ENCODE measurements around the gene LRFN3. TPM values are rescaled to one million over a fixed set of nuclear protein-coding genes. Genes with fewer than 3 reads are reported as not detected.
"Not testable (repeated sequence)": the region's sequence is repeated elsewhere in the genome, so short reads cannot be mapped to it uniquely, and the experiment has no call there.

The LRFN3 gene
- total RNA-seq, 3 donors from 2014 or later = 10.5 to 14.0 (median 10.5) TPM

DNA sequence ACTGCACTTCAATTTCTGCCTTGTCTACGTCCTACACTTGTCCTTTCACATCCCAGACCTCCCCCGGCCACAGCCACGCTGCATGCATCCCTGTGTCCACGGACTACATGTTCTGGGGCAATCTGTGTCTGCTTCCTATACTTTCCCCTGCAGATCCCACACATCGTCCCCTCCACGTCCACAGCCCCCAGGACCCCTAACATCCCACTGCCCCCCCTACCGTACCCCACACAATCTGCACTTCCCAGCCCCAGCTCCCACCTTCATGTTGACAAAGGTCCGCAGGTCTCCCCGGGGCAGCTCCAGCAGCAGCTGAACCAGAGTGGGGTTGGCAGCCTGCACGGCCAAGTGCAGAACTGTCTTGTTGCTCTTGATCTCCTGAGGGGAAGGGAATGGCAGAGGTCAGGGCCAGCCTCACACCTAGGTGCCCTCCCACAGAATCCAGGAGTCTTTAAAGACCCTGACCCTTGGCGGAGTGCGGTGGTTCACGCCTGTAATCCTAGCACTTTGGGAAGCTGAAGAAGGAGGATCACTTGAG is 46.0 kb upstream of the LRFN3 start:
- no peak overlapping the region for H3K4me3 ChIP-seq
- no peak for DNase-seq
- H3K9me3 ChIP-seq = no peaks in the 10 kb centered on the region
- H3K4me1 ChIP-seq (ENCODE audit: low read depth) = no peaks in the 10 kb centered on the region
- H3K36me3 ChIP-seq (ENCODE audit: low read depth) = no peaks in the 10 kb centered on the region
- no peak for ATAC-seq
- TF ChIP-seq, protein P1, sequence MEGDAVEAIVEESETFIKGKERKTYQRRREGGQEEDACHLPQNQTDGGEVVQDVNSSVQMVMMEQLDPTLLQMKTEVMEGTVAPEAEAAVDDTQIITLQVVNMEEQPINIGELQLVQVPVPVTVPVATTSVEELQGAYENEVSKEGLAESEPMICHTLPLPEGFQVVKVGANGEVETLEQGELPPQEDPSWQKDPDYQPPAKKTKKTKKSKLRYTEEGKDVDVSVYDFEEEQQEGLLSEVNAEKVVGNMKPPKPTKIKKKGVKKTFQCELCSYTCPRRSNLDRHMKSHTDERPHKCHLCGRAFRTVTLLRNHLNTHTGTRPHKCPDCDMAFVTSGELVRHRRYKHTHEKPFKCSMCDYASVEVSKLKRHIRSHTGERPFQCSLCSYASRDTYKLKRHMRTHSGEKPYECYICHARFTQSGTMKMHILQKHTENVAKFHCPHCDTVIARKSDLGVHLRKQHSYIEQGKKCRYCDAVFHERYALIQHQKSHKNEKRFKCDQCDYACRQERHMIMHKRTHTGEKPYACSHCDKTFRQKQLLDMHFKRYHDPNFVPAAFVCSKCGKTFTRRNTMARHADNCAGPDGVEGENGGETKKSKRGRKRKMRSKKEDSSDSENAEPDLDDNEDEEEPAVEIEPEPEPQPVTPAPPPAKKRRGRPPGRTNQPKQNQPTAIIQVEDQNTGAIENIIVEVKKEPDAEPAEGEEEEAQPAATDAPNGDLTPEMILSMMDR (IDR thresholded peaks at IDR 0.05) = no peak
- intact Hi-C loops (cut with DNase I, micrococcal nuclease) = no loop called here

DNA sequence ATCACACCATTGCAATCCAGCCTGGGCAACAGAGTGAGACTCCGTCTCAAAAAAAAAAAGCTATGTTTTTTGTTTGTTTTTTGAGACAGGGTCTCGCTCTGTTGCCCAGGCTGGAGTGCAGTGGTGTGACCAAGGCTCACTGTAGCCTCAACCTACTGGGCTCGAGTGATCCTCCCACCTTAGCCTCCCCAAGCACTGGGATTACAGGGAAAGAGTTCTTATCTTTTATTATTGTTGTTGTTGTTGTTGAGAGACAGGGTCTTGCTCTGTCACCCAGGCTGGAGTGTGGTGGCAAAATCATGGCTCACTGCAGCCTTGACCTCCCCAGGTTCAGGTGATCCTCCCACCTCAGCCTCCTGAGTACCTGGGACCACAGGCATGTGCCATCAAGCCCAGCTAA is 44.4 kb upstream of the LRFN3 start:
- intact Hi-C loops (cut with DNase I, micrococcal nuclease); H3K4me1 ChIP-seq (ENCODE audit: low read depth); H3K36me3 ChIP-seq (ENCODE audit: low read depth); ATAC-seq; H3K9me3 ChIP-seq; DNase-seq; H3K4me3 ChIP-seq: not testable (repeated sequence)

DNA sequence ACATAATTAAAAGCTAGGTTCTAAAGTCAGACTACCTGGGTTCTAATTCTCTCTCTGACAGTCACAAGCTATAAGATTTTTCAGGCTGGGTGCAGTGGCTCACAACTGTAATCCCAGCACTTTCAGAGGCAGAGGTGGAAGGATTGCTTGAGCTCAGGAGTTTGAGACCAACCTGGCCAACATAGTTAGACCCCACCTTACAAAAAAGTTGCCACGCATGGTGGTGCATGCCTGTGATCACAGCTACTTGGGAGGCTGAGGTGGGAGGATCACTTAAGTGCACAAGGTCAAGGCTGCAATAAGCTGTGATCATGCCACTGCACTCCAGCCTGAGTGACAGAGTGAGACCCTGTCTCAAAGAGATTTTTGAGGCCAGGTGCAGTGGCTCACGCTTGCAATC is 41.8 kb upstream of the LRFN3 start:
- H3K4me3 ChIP-seq = no peak overlapping the region
- TF ChIP-seq, protein P1 (IDR thresholded peaks at IDR 0.05) = no peak
- H3K4me1 ChIP-seq (ENCODE audit: low read depth) = peaks cover 9% of the 10 kb centered on the region
- intact Hi-C loops (cut with DNase I, micrococcal nuclease) = no loop called here
- DNase-seq = no peak
- no peaks in the 10 kb centered on the region for H3K9me3 ChIP-seq
- H3K36me3 ChIP-seq (ENCODE audit: low read depth) = no peaks in the 10 kb centered on the region
- no peak for ATAC-seq

DNA sequence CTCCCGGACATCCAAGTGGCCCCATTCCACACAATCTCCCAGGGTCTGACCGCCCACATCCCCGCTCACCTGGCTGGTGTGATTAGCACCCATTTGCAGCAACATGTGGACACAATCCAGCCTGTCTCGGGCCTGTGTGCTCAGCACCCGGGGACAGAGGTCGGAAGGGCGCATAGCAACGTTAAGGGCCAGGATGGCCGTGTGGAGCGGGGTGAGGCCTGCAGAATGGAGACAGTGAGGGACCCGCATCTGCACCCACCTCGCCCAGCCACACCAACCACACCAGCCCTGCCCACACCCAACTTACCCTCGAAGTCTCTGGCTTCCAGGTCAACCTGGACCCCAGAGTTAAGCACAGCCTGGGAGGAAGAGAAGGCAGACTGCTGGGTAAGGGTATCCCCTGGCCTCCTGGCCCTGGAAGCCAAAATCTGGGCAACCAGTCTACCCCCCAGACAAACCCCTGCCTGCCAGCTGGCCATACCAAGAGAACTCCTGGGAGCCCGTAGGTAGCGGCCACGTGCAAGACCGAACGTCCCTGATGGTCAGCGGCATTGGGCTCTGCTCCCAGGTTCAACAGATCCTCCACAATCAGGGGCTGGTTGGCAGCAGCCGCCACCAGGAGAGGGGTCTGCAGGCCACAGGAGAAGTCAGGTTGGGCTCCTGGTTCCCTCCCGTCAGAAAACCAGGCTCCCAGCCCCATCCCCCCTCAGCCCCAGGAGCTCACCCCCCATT is 40.1 kb upstream of the LRFN3 start:
- Histone ChIP-seq H3K4me1 (ENCODE audit: low read depth) (peaks cover 9% of the 10 kb centered on the region), H3K9me3 (no peaks in the 10 kb centered on the region), H3K4me3 (no peak overlapping the region), H3K36me3 (ENCODE audit: low read depth) (no peaks in the 10 kb centered on the region)
- DNase-seq (no peak), ATAC-seq (no peak)
- intact Hi-C loops (cut with DNase I, micrococcal nuclease) = loop anchor here in 1 of 2 donors (5.0 kb wide), 1 partner anchor 36 kb away; no protein-coding TSS in a partner anchor
- TF ChIP-seq, protein P1 (IDR thresholded peaks at IDR 0.05) = no peak

DNA sequence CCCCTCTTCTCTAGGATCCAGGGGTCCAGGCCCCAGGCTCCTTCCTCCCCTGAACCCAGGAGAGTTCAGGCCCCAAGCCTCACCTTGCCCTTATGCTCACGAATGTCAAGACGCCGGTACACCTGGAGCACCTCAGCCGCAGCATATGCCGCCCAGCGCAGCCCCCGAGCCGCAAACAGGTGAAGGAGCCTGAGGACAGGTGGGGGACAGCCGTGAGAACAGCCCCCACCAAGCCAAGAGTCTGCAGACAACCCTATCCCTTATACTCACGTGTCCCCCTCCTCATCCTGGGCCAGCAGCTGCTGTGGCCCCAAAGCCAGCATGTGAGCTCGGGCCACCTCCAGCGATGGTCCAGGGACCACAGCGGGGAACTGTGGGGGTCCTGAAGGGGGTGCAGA is 39.5 kb upstream of the LRFN3 start:
- Histone ChIP-seq H3K9me3 (no peaks in the 10 kb centered on the region), H3K36me3 (ENCODE audit: low read depth) (no peaks in the 10 kb centered on the region), H3K4me1 (ENCODE audit: low read depth) (peaks cover 9% of the 10 kb centered on the region), H3K4me3 (no peak overlapping the region)
- DNase-seq (no peak), ATAC-seq (no peak)
- intact Hi-C loops (cut with DNase I, micrococcal nuclease) = loop anchor here in 1 of 2 donors (5.0 kb wide), 1 partner anchor 36 kb away; no protein-coding TSS in a partner anchor
- TF ChIP-seq, protein P1 (IDR thresholded peaks at IDR 0.05) = no peak

DNA sequence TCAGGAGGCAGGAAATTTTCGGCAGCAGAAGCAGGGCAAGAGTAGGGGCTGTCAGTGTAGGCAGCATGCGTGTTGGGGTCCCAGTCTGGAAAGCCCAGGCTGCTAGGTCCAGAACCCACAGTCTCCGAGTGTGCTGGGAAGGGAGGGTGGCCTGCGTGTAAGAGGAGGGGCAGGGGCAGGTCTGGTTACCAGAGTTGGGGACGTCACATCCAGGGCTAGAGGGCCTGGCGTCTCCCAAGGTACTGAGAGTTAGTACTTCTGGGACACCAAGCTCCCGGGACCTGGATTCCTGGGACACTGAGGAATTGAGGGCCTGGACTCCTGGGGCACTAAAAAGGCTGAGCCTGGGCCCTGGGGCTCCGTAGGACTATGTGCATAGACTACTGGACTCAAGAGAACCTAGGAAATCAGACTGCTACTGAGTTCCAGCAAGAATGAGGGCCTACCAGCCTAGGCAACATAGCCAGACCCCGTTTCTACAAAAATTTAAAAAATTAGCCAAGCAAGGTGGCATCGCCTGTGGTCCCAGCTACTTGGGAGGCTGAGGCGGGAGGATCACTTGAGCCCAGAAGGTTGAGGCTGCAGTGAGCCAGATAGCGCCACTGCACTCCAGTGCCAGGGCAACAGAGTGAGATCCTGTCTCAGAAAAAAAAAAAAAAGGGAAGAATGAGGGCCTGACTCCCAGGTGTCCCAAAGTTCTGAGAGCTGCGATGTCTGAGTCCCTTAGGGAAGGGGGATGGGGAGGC is 38.3 kb upstream of the LRFN3 start:
- ATAC-seq (no peak), DNase-seq (no peak)
- TF ChIP-seq, protein P1 (IDR thresholded peaks at IDR 0.05) = no peak
- no peaks in the 10 kb centered on the region for H3K36me3 ChIP-seq (ENCODE audit: low read depth)
- no peaks in the 10 kb centered on the region for H3K9me3 ChIP-seq
- intact Hi-C loops (cut with DNase I, micrococcal nuclease) = loop anchor here in 1 of 2 donors (5.0 kb wide), 1 partner anchor 34 kb away; no protein-coding TSS in a partner anchor
- no peak overlapping the region for H3K4me3 ChIP-seq
- peaks cover 9% of the 10 kb centered on the region for H3K4me1 ChIP-seq (ENCODE audit: low read depth)
